BE2C (cell line): Measurements from ENCODE around the gene DRD4.

Source experiments
- DNase-seq: peaks from one replicate; pipeline ENCODE4 v3.0.0-alpha.2; 2020
- H3K27me3 ChIP-seq: fragments of 250-450 bp; sonication (Bioruptor Pico); 2 replicates; pipeline ENCODE4 v1.5.1; 2020; ENCODE audit warnings: mild to moderate bottlenecking
- H3K36me3 ChIP-seq: fragments of 250-450 bp; sonication (Bioruptor Pico); 2 replicates; pipeline ENCODE4 v1.5.1; 2020; ENCODE audit warnings: mild to moderate bottlenecking
- H3K4me1 ChIP-seq: fragments of 250-450 bp; sonication (Bioruptor Pico); 2 replicates; pipeline ENCODE4 v1.5.1; 2020
- H3K4me3 ChIP-seq: 2 replicates; pipeline ENCODE4 v1.5.1; 2011; ENCODE audit warnings: low read depth, low read length
- H3K9me3 ChIP-seq: fragments of 250-450 bp; sonication (Bioruptor Pico); 2 replicates; pipeline ENCODE4 v1.5.1; 2020
- CTCF ChIP-seq: IDR thresholded peaks from 2 replicates; pipeline ENCODE4 v1.5.1; 2012; ENCODE audit warnings: mild to moderate bottlenecking, low read depth, low read length

DRD4 gene

GRCh38 chr11:665704-666281 is 28.7 kb downstream of the DRD4 start:
- Histone ChIP-seq H3K36me3 (no peaks in the 10 kb centered on the region; the same call in none of the 2 replicates), H3K4me3 (no peak overlapping the region), H3K9me3 (no peaks in the 10 kb centered on the region), H3K27me3 (no peaks in the 10 kb centered on the region), H3K4me1 (no peaks in the 10 kb centered on the region)
- DNase-seq, result no peak
- no peak for TF ChIP-seq CTCF

GRCh38 chr11:673866-674265 is 36.8 kb downstream of the DRD4 start:
- no peak for DNase-seq
- no peaks in the 10 kb centered on the region for H3K9me3 ChIP-seq
- TF ChIP-seq CTCF, result no peak
- no peaks in the 10 kb centered on the region for H3K27me3 ChIP-seq
- H3K36me3 ChIP-seq, result no peaks in the 10 kb centered on the region; the same call in none of the 2 replicates
- no peaks in the 10 kb centered on the region for H3K4me1 ChIP-seq
- H3K4me3 ChIP-seq, result no peak overlapping the region

GRCh38 chr11:674406-674805 is 37.3 kb downstream of the DRD4 start:
- Histone ChIP-seq H3K9me3 (no peaks in the 10 kb centered on the region), H3K36me3 (no peaks in the 10 kb centered on the region; the same call in none of the 2 replicates), H3K4me3 (no peak overlapping the region), H3K4me1 (no peaks in the 10 kb centered on the region), H3K27me3 (no peaks in the 10 kb centered on the region)
- no peak for DNase-seq
- no peak for TF ChIP-seq CTCF

- Histone ChIP-seq H3K9me3 (no peaks in the 10 kb centered on the region), H3K4me1 (no peaks in the 10 kb centered on the region), H3K36me3 (no peaks in the 10 kb centered on the region; the same call in none of the 2 replicates), H3K4me3 (no peak overlapping the region), H3K27me3 (no peaks in the 10 kb centered on the region)
- no peak for DNase-seq
- no peak for TF ChIP-seq CTCF
These were observed 41.2 kb downstream of the DRD4 start for GRCh38 chr11:678297-678696.

- Histone ChIP-seq H3K27me3 (no peaks in the 10 kb centered on the region), H3K4me3 (no peak overlapping the region), H3K9me3 (no peaks in the 10 kb centered on the region), H3K36me3 (peaks cover 4% of the 10 kb centered on the region), H3K4me1 (no peaks in the 10 kb centered on the region)
- TF ChIP-seq CTCF, result no peak
- DNase-seq, result no peak
These were observed 42.5 kb downstream of the DRD4 start for GRCh38 chr11:679271-680207.

GRCh38 chr11:680476-680875 is 43.4 kb downstream of the DRD4 start:
- Histone ChIP-seq H3K36me3 (peaks cover 4% of the 10 kb centered on the region), H3K27me3 (no peaks in the 10 kb centered on the region), H3K4me3 (no peak overlapping the region)

More at GRCh38 chr11:680476-680875, 43.4 kb downstream of the DRD4 start:
- DNase-seq, result no peak
- no peaks in the 10 kb centered on the region for H3K4me1 ChIP-seq
- no peak for TF ChIP-seq CTCF
- no peaks in the 10 kb centered on the region for H3K9me3 ChIP-seq
